GM19397 (cell line): ENCODE measurements around the gene ADPRS.

Experiments used
- ATAC-seq: cut with Tn5 transposase; IDR thresholded peaks from one replicate; pipeline ENCODE4 v1.9.1; 2021; ENCODE audit warnings: mild to moderate bottlenecking, moderate library complexity; ENCODE audit not compliant: unreplicated experiment

Gene ADPRS, protein sequence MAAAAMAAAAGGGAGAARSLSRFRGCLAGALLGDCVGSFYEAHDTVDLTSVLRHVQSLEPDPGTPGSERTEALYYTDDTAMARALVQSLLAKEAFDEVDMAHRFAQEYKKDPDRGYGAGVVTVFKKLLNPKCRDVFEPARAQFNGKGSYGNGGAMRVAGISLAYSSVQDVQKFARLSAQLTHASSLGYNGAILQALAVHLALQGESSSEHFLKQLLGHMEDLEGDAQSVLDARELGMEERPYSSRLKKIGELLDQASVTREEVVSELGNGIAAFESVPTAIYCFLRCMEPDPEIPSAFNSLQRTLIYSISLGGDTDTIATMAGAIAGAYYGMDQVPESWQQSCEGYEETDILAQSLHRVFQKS

DNA sequence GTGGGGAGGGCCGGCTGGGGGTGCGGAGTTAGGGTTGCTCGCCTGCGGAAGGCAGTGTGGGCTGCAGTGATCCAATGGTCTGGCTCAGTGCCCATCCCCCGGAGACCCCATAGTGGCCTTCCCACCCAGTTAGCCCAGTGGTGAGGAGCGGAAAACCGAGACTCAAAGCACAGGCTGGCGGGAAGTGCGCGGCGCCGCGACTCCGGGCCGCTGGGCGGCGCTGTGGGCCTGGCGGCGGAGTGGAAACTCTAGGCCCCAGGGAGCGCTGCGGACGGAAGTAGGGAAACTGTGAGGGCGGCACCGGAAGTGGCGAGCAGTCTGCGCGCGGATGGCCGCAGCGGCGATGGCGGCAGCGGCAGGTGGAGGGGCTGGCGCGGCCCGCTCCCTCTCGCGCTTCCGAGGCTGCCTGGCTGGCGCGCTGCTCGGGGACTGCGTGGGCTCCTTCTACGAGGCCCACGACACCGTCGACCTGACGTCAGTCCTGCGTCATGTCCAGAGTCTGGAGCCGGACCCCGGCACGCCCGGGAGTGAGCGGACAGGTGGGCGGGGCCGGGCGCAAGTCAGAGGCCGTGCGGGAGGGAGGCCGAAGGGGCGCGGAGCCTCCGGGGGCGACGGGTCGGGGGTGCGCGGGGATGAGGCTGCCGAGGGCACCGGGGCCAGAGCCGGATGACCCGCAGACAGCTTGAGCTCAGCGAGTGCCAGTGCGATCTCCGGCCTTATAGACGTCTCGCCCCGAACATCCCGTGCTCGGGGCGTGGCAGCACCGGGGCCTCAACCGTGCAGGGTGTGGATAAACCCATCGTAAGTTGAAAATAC, at the start of gene ADPRS:
Gene ADPRS (plus strand): TSS at position 316 of the 816 bp plus-strand sequence. CDS start 13 bp downstream, at position 329.
- ATAC-seq: peak; percentile 84

DNA sequence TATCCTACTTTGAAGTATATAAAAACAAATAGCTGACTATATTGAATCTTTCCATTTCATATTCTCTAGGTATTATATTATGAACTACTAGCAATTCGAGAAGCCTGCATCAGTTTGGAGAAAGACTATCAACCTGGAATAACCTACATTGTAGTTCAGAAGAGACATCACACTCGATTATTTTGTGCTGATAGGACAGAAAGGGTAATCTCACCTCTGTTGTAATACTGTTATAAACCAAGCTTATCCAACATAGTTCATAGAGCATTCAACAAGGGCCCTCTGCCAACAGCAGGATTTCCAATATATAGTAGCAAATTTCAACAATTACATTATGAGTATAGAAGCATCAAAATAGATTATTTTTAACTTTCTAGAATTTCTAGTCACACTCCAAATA, 48.5 kb upstream of the ADPRS start:
- no peak for ATAC-seq

DNA sequence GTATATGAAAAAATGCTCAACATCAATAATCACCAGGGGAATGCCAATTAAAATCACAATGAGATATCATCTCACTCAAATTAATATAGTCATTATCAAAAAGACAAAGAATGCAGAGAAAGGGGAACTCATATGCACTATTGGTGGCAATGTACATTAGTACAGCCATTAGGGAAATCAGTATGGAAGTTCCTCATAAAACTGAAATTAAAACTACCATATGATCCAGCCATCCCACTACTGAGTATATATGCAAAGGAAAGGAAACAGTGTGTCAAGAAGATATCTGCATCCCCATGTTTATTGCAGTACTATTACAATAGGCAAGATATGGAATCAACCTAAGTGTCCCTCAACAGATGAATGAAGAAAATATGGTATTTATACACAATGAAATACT, 36.9 kb upstream of the ADPRS start:
- no peak for ATAC-seq

DNA sequence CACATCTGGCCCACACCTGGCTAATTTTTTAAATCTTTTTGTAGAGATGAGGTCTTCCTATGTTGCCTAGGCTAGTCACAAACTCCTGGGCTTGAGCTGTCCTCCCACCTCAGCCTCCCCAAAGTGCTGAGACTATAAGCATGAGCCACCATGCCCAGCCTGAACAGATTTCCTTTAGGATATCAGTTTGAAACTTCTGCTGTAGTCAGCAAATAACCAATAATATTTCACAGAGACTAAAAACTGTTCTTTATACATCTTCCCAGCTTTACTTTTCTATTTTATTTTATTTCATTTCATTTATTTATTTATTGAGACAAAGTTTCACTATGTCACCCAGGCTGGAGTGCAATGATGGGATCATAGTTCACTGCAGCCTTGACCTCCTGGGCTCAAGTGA, 34.7 kb upstream of the ADPRS start:
- ATAC-seq: no peak

DNA sequence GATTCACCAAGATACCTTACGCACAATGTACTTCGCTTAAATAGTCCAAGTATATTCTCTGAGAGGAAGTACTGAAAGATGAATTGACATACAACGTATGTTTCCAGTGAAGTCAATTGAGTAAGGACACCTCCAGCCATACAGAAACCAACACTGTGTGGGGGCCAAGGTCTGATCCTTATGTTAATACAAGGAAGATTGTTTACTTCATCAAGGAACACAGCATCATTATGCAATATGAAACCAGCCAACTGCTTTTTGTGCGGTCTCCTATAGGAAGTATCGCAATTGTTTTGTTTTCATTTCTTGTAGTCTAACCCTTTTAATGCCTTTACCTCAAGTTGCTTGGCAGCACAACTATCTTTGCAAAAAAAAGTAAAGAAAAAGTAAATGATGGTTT, 33.0 kb upstream of the ADPRS start:
- ATAC-seq: no peak

DNA sequence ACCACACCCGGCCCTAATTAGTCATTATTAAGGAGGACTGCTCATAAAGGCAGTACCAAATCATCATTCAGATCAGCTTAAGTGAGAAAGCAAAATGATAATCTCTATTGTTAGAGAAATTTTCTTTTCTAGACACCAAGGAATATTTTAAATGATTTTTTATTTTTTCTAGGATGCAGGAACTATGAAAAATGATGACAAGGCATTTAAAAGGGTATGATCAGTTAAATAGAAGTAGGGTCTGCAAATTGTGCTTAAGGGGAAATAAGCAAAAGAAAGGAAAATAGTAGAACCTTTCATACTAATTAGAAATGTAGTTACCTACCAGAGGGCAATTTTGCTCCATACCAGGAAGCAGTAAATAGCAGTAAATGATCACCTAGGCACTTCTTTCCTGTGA, 26.4 kb upstream of the ADPRS start:
- no peak for ATAC-seq

DNA sequence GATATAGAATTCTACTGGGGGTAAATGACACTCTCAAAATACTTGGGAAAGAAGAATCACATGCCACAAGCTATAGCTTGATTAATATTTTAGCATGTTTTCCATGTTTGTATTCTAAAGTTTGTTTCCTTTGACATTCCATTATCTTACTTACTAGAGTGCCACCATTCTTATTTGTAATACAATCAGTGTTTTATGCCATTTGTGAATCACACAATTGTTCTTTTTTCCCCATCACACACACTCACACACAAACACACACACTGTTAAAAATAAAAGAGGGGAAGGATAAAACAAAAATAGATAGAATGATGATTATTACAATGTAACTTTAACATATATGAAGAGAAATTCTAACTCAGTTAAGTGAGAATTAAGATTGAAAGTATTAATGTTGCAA, 20.8 kb upstream of the ADPRS start:
- no peak for ATAC-seq

DNA sequence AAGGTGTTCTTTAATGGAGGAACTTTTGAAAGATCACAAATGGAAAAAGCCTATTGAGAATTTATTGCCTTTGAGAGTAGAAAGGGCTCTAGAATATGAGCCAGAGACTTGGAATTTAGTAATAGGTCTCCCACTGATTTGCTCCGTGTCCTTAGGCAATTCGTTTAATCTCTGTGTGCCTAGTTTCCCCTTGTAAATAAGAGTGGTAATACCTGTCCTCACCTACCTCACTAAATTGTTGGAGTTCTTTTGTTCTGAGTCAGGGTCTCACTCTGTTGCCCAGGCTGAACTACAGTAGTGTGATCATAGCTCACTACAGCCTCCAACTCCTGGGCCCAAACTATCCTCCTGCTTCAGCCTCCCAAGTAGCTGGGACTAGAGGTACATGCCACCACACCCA, 19.8 kb upstream of the ADPRS start:
- ATAC-seq: no peak

DNA sequence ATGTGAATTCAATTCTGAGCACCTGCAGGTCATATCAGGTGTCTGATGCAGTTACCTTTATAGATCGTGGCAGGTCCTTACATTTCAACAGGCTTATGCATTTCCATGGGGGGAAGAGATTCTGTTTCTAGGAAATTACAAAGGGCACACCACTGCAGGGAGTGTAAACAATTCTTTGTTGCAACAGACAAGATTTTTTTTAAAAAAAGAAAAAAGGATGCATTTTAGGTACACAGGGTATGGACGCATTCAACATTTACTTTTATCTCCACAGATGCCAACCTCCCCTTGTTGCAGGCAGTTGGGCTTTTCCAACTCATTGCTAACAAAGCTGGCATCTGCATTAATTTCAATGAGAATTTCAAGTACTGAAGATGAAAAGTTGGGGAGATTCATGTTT, 18.3 kb upstream of the ADPRS start:
- no peak for ATAC-seq

DNA sequence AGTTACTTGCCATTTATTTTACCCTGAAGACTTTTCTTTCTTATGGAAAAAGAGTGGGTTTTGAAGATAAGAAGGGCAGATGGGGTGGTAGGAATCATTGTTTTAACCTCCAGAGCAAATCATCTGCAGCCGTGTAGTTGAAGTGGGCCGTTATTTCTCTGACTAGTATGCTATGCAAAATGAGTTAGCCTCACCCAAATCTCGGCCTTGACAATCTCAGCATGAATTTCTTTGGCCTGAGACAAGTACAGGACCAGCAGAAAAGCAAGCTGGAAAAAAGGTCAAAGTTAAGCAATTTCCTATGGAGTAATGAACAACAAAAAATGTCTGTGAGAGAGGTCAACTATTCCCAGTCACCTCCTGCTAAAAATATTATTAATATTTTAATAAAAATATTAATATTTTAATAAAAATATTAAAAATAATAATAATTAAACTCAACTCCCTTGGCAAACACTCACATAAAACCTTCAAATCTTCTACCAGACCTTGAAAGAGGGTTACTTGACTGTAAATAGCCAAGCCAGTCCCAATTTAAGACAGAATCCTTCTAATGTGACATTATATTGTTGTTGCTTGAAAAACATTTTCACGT, 11.6 kb upstream of the ADPRS start:
- no peak for ATAC-seq

DNA sequence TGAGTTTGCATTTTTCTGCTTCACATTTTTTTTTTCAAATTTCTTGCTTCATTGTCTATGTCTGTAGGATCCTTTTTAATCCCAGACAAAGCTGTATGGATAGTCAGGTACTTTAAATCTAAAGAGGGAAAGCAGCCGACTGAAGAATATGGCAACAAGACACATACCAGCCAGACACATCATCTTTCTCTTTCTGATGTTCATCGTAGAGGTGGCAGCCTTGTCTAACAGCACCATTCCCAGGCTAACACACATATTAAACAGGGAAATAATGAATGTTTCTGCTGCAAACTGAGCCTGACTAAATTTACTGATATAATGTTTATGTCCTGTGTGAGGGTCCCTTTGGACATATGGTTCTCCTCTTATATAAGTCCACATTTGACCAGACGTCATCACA, 8.5 kb upstream of the ADPRS start:
- no peak for ATAC-seq

DNA sequence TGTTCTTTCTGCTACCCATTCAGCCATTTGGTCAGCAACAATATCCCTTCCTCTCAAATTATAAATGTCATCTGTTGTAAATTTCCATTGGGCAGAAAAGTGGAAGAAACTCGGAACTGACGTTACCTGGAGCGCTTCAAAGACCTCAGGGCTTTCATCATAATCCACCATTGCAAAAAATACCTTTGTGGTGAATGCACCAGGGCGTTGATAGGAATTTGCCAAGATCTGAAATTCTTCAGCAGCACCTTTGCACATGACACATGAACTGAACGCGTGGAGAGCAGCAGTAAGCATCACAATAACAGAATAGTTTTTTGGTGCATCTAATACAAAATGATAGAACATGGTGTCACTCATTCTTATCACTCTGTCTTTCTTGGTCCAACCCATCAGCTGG, 7.9 kb upstream of the ADPRS start:
- no peak for ATAC-seq

DNA sequence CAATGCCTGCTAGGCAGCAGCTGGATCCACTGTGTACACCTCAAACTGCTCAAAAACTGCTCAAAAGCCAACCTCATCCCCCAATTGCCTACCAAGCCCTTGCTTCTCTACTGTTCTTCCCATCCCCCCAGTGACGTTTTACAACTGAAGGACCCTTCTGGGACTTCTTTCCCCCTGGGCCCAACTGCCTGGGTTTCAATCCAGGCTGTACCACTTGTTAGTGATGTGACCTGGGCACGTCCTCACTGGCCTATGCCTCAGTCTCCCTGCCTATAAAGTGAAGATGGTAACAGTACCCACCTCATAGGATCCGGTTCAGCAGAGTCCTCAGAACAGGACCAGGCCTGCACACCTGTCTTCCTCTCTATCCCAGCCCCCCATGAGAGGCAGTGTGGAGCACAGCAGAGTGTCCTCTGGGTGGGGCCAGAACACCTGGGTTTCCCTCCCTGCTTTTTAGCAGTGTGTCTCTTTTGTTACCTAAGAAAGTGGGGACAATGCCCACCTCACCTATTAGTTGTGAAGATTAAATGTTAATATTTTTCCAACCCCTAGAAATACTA, 6.7 kb upstream of the ADPRS start:
- no peak for ATAC-seq

DNA sequence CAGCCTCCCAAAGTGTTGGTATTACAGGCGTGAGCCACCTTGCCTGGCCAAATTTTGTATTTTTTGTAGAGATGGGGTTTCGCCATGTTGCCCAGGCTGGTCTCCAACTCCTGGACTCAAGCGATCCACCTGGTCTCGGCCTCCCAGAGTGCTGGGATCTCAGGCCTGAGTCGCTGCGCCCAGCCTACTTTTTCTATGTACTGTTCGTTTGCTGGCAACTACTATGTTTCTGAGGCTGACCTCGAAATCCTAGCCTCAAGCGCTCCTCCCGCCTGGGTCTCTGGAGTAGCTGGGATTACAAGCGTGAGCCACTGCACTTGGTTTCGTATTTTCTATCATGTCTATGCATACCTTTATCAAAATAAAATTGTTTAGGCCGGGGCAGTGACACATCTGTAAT, 5.5 kb upstream of the ADPRS start:
- no peak for ATAC-seq

DNA sequence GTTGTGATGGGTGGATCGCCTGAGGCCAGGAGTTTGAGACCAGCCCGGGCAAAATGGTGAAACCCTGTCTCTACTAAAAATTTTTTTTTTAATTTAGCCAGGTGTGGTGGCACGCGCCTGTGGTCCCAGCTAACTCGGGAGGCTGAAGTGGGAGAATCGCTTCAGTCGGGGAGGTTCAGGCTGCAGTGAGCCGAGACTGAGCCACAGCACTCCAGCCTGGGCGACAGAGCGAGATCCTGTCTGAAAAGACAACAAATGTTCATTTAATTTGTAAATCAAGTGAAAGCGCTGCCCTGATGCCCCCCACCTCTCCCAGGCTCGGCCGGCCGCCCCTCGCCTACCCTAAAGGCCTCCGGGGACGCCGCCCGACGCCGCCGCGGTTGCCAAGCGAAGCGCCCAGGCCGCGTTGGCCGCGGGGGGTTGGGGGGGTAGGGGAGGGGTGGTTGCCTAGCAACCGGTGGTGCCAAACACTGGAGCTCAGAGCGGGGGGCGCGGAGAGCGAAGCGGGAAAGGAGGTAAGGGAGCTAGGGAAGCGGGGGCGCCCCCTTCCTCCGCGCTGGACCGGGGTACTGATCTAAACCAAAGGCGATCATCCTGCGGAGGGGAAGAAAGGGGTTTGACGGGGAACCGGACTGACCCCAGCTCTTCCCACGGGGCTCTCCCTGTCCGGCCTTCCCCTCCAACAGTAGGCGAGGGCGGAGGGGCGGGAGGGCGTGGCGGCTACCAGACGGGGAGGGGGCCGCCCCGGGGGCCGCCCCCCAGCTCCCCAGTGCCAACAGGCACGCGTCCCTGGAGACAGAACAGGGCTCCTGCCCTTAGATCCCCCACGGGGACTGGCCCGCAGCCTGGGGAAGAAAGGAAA, 4.8 kb upstream of the ADPRS start, which contains the start of gene TEKT2:
Gene TEKT2 (plus strand): TSS at position 460 of the 862 bp plus-strand sequence. CDS start 828 bp downstream, outside the sequence.
- no peak for ATAC-seq

DNA sequence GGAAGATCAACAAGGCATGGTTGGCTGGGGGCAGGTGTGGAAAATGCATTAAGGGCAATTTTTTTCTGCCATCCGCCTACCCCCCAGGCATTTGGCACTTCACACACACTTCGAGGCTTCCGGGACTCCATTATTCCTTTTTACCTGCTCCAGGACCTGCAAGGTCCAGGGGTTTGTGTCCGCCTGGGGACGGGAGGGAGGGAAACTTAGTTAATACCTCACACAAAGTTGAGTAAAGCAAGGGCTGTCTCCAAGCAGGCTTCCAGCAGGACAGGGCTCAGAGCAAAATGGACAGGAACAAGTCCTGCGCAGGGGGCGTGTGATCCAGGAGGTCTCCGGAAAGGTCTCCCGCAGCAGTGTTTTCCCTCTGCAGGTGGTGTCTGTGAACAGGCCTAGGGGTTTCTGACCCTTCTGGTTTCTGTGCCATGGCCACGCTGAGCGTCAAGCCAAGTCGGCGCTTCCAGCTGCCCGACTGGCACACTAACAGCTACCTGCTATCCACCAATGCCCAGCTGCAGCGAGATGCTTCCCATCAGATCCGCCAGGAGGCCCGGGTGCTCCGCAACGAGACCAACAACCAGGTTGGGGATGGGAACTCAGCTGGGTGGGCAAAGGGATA, 4.1 kb upstream of the ADPRS start:
- no peak for ATAC-seq

DNA sequence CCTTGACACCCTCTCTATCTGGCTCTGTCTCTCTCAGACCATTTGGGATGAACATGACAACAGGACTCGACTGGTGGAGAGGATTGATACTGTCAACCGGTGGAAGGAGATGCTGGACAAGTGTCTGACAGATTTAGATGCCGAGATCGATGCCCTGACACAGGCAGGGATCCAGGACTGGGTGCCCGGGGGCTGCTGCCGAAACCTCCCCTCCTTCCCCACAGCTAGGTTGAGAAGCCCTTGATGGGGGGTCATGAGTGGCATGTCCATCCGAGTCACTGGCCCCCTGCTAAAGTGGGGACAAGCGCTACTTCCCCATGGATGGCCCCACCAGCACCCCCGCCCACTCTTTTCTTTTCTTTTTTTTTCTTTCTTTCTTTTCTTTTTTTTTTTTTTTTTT, 3.6 kb upstream of the ADPRS start:
- no peak for ATAC-seq

DNA sequence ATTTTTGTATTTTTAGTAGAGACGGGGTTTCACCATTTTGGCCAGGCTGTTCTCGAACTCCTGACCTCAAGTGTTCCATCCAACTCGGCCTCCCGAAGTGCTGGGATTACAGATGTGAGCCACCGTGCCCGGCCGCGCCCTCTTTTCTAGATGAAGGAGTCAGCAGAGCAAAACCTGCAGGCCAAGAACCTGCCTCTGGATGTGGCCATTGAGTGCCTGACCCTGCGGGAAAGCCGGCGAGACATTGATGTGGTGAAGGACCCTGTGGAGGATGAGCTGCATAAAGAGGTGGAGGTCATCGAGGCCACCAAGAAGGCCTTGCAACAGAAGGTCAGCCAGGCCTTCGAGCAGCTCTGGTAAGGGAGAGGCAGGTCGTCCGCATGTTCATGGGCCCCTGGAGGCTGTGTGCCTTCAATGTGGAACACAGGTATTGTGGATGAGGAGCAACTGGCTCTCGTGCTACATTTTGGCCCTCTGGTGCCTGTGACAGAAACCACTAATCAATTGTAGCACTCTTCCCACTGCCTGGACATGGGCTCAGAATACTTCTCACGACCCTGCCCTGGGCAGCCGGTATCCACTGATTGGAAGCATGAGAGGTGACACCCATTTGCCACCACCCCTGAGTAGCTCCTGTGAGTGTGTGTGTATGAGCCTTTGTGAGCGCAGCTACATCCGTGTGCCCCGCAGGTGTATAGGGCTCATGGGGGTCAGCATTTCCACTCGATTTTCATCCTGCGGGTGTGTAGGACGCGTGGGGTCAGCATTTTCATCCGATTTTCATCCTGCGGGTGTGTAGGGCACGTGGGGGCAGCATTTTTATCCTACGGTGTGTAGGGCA, 2.8 kb upstream of the ADPRS start:
- ATAC-seq: no peak

DNA sequence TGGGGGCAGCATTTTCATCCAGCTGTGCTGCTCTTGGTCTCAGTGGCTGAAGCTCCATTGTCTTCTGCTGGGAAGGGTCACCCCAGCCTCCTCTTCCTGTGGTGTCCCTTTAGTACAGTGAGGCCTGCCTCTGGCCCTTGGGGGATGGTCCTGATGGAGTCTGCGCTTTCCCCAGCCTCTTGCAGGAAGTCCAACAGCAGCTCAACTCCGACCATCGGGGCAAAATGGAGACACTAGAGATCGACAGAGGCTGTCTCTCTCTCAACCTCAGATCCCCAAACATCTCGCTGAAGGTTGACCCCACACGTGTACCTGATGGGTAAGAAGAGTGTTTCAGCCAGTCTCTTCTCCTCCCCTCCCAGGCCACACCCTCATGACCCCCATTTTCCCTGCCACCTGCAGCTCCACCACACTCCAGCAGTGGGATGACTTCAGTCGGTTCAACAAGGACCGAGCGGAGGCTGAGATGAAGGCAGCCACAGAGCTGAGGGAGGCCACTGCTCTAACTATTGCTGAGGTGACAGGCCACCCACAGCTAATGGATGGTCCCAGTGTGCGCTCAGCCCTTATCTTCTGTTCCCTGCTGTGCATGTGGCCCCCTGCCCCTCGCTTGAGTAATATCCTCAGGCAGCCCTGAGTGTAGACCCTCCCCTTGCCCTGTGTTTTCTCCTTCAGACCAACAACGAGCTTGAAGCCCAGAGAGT, 2.0 kb upstream of the ADPRS start:
- ATAC-seq: no peak
